GM20000 (cell line): ENCODE results near the gene FLT3LG.

Experiments used
- DNase-seq: peaks from one replicate; pipeline ENCODE4 v3.0.0; 2012; ENCODE audit warnings: low spot score
- CTCF ChIP-seq: IDR thresholded peaks from 2 replicates; pipeline ENCODE4 v1.5.1; 2012; ENCODE audit warnings: mild to moderate bottlenecking, control low read depth; ENCODE audit errors: extremely low read depth, missing control alignments

The FLT3LG gene

GRCh38 chr19:49515767-49516166 is 41.8 kb downstream of the FLT3LG start:
- no peak for TF ChIP-seq CTCF
- DNase-seq, result no peak

GRCh38 chr19:49518033-49518432 is 44.0 kb downstream of the FLT3LG start:
- no peak for DNase-seq

GRCh38 chr19:49520705-49521319 is 46.8 kb downstream of the FLT3LG start:
- TF ChIP-seq CTCF, result no peak
- DNase-seq, result no peak

More at GRCh38 chr19:49518033-49518432, 44.0 kb downstream of the FLT3LG start:
- no peak for TF ChIP-seq CTCF

GRCh38 chr19:49524812-49525455 is 50.9 kb downstream of the FLT3LG start:
- no peak for DNase-seq
- no peak for TF ChIP-seq CTCF

GRCh38 chr19:49528211-49528771 is 54.3 kb downstream of the FLT3LG start:
- DNase-seq, result no peak

GRCh38 chr19:49530708-49531107 is 56.7 kb downstream of the FLT3LG start:
- no peak for TF ChIP-seq CTCF
- no peak for DNase-seq

More at GRCh38 chr19:49528211-49528771, 54.3 kb downstream of the FLT3LG start:
- TF ChIP-seq CTCF, result no peak
